ENCODE data around the gene AP5B1.

The AP5B1 gene

GRCh38 chr11:65821107-65821506 is 40.3 kb upstream of the AP5B1 start:
- H3K27me3 ChIP-seq (ENCODE audit: insufficient read depth, low read depth): no peaks in the 10 kb centered on the region
- H4K20me1 ChIP-seq (ENCODE audit: insufficient read depth): no peaks in the 10 kb centered on the region
- peaks cover 17% of the 10 kb centered on the region for H3K4me1 ChIP-seq (ENCODE audit: low read depth, poor library complexity, severe bottlenecking)
- no peak overlapping the region for H3K4me2 ChIP-seq
- H3K36me3 ChIP-seq (ENCODE audit: insufficient read depth): no peaks in the 10 kb centered on the region
- H3K79me2 ChIP-seq (ENCODE audit: insufficient read depth, low read depth): no peaks in the 10 kb centered on the region
- H3K27ac ChIP-seq: no peak overlapping the region
- no peak overlapping the region for H3K9ac ChIP-seq
- H3K4me3 ChIP-seq (IDR thresholded peaks at IDR 0.05; ENCODE audit: insufficient read depth, low read depth, low read length): no peak overlapping the region
- no peak for TF ChIP-seq CTCF (conservative IDR thresholded peaks at IDR 0.05; ENCODE audit: low read depth, low read length)
- no peak overlapping the region for H2AFZ ChIP-seq (ENCODE audit: low read depth)

GRCh38 chr11:65817835-65818680 is 37.3 kb upstream of the AP5B1 start:
- no peaks in the 10 kb centered on the region for H4K20me1 ChIP-seq (ENCODE audit: insufficient read depth)
- H3K27ac ChIP-seq: peak overlapping the region; percentile 65
- H3K4me2 ChIP-seq: peak overlapping the region; percentile 66
- no peak overlapping the region for H3K4me3 ChIP-seq (IDR thresholded peaks at IDR 0.05; ENCODE audit: insufficient read depth, low read depth, low read length)
- H3K27me3 ChIP-seq (ENCODE audit: insufficient read depth, low read depth): no peaks in the 10 kb centered on the region
- peak; percentile 91 for TF ChIP-seq CTCF (conservative IDR thresholded peaks at IDR 0.05; ENCODE audit: low read depth, low read length)
- no peaks in the 10 kb centered on the region for H3K79me2 ChIP-seq (ENCODE audit: insufficient read depth, low read depth)
- no peaks in the 10 kb centered on the region for H3K36me3 ChIP-seq (ENCODE audit: insufficient read depth)
- H2AFZ ChIP-seq (ENCODE audit: low read depth): peak overlapping the region; percentile 98
- peak overlapping the region; percentile 71 for H3K9ac ChIP-seq
- H3K4me1 ChIP-seq (ENCODE audit: low read depth, poor library complexity, severe bottlenecking): peaks cover 17% of the 10 kb centered on the region

GRCh38 chr11:65817312-65817834 is 36.6 kb upstream of the AP5B1 start:
- Histone ChIP-seq H3K4me1 (ENCODE audit: low read depth, poor library complexity, severe bottlenecking) (peaks cover 17% of the 10 kb centered on the region), H3K79me2 (ENCODE audit: insufficient read depth, low read depth) (no peaks in the 10 kb centered on the region), H4K20me1 (ENCODE audit: insufficient read depth) (no peaks in the 10 kb centered on the region), H2AFZ (ENCODE audit: low read depth) (peak overlapping the region; percentile 98), H3K4me3 (IDR thresholded peaks at IDR 0.05; ENCODE audit: insufficient read depth, low read depth, low read length) (no peak overlapping the region), H3K27me3 (ENCODE audit: insufficient read depth, low read depth) (no peaks in the 10 kb centered on the region), H3K9ac (peak overlapping the region; percentile 71), H3K27ac (peak overlapping the region; percentile 65; the same call in 1 of the 2 replicates), H3K4me2 (peak overlapping the region; percentile 66), H3K36me3 (ENCODE audit: insufficient read depth) (no peaks in the 10 kb centered on the region)
- TF ChIP-seq CTCF (conservative IDR thresholded peaks at IDR 0.05; ENCODE audit: low read depth, low read length): no peak

GRCh38 chr11:65816696-65817095 is 35.9 kb upstream of the AP5B1 start:
- H3K4me2 ChIP-seq: no peak overlapping the region
- no peaks in the 10 kb centered on the region for H4K20me1 ChIP-seq (ENCODE audit: insufficient read depth)
- no peaks in the 10 kb centered on the region for H3K79me2 ChIP-seq (ENCODE audit: insufficient read depth, low read depth)
- no peak overlapping the region for H3K4me3 ChIP-seq (IDR thresholded peaks at IDR 0.05; ENCODE audit: insufficient read depth, low read depth, low read length)
- no peaks in the 10 kb centered on the region for H3K27me3 ChIP-seq (ENCODE audit: insufficient read depth, low read depth)
- H3K4me1 ChIP-seq (ENCODE audit: low read depth, poor library complexity, severe bottlenecking): peaks cover 17% of the 10 kb centered on the region
- no peak overlapping the region for H3K9ac ChIP-seq
- no peak overlapping the region for H3K27ac ChIP-seq
- no peak overlapping the region for H2AFZ ChIP-seq (ENCODE audit: low read depth)
- no peaks in the 10 kb centered on the region for H3K36me3 ChIP-seq (ENCODE audit: insufficient read depth)
- no peak for TF ChIP-seq CTCF (conservative IDR thresholded peaks at IDR 0.05; ENCODE audit: low read depth, low read length)

Data from KMS-11 (cell line).